H9 (cell line): ENCODE measurements around the gene TSHZ1. TPM values are rescaled to one million over a fixed set of nuclear protein-coding genes. Genes with fewer than 3 reads are reported as not detected.

ENCODE experiments used
- DNase-seq: peaks from one replicate; pipeline ENCODE4 v3.0.0-alpha.2; 2017
- H2AFZ ChIP-seq: one replicate; pipeline ENCODE4 v1.6.1; 2013; ENCODE audit warnings: mild to moderate bottlenecking, low read length, control low read depth, moderate library complexity
- H2AK5ac ChIP-seq: 2 replicates; pipeline ENCODE4 v1.6.1; 2013; ENCODE audit warnings: low read length, control low read depth, mixed read lengths; ENCODE audit not compliant: insufficient read length
- H2BK120ac ChIP-seq: one replicate; pipeline ENCODE4 v1.6.1; 2013; ENCODE audit warnings: low read depth, mild to moderate bottlenecking, low read length, control low read depth, inconsistent platforms; ENCODE audit not compliant: poor library complexity, severe bottlenecking
- H2BK12ac ChIP-seq: 2 replicates; pipeline ENCODE4 v1.6.1; 2013; ENCODE audit warnings: low read length, control low read depth, mixed read lengths, low read depth; ENCODE audit not compliant: insufficient read length
- H2BK15ac ChIP-seq: 2 replicates; pipeline ENCODE4 v1.6.1; 2013; ENCODE audit warnings: low read depth, low read length, control low read depth
- H2BK20ac ChIP-seq: one replicate; pipeline ENCODE4 v1.6.1; 2013; ENCODE audit warnings: low read depth, mild to moderate bottlenecking, low read length, control low read depth, inconsistent platforms; ENCODE audit not compliant: poor library complexity, severe bottlenecking
- H2BK5ac ChIP-seq: 2 replicates; pipeline ENCODE4 v1.6.1; 2013; ENCODE audit warnings: low read length, control low read depth, mixed read lengths; ENCODE audit not compliant: insufficient read length
- H3K14ac ChIP-seq: 2 replicates; pipeline ENCODE4 v1.6.1; 2013; ENCODE audit warnings: low read length, control low read depth; ENCODE audit not compliant: insufficient read depth
- H3K18ac ChIP-seq: 2 replicates; pipeline ENCODE4 v1.6.1; 2013; ENCODE audit warnings: low read depth, mild to moderate bottlenecking, mixed read lengths, low read length, control low read depth; ENCODE audit not compliant: insufficient read length
- H3K23ac ChIP-seq: 2 replicates; pipeline ENCODE4 v1.6.1; 2013; ENCODE audit warnings: low read length, control low read depth, mixed read lengths, low read depth; ENCODE audit not compliant: insufficient read length
- H3K23me2 ChIP-seq: 2 replicates; pipeline ENCODE4 v1.6.1; 2013; ENCODE audit warnings: low read depth, mild to moderate bottlenecking, mixed read lengths, low read length, control low read depth; ENCODE audit not compliant: insufficient read length, poor library complexity, severe bottlenecking
- H3K27ac ChIP-seq: 2 replicates; pipeline ENCODE4 v1.5.1; 2013; ENCODE audit warnings: low read length, control low read depth, mixed read lengths, low read depth; ENCODE audit not compliant: insufficient read length
- H3K27me3 ChIP-seq: 2 replicates; pipeline ENCODE4 v1.6.1; 2013; ENCODE audit warnings: low read length, control low read depth, inconsistent platforms; ENCODE audit not compliant: insufficient read depth
- H3K4ac ChIP-seq: 2 replicates; pipeline ENCODE4 v1.6.1; 2013; ENCODE audit warnings: low read depth, mild to moderate bottlenecking, control low read depth, inconsistent platforms, low read length, moderate library complexity
- H3K4me1 ChIP-seq: 2 replicates; pipeline ENCODE4 v1.6.1; 2013; ENCODE audit warnings: low read length, control low read depth, inconsistent platforms; ENCODE audit not compliant: insufficient read depth
- H3K4me2 ChIP-seq: 2 replicates; pipeline ENCODE4 v1.6.1; 2013; ENCODE audit warnings: low read length, control low read depth, mixed read lengths; ENCODE audit not compliant: insufficient read length, insufficient read depth
- H3K56ac ChIP-seq: 2 replicates; pipeline ENCODE4 v1.6.1; 2013; ENCODE audit warnings: low read depth, mild to moderate bottlenecking, mixed read lengths, low read length, control low read depth; ENCODE audit not compliant: insufficient read length
- H3K79me1 ChIP-seq: 2 replicates; pipeline ENCODE4 v1.6.1; 2013; ENCODE audit warnings: low read depth, mild to moderate bottlenecking, moderate library complexity, low read length, control low read depth, inconsistent platforms; ENCODE audit not compliant: insufficient read depth, poor library complexity, severe bottlenecking
- H3K79me2 ChIP-seq: 2 replicates; pipeline ENCODE4 v1.6.1; 2013; ENCODE audit warnings: low read length, control low read depth, inconsistent platforms; ENCODE audit not compliant: insufficient read depth
- H3K9ac ChIP-seq: 2 replicates; pipeline ENCODE4 v1.6.1; 2013; ENCODE audit warnings: low read length, control low read depth, mixed read lengths; ENCODE audit not compliant: insufficient read length; ENCODE audit errors: extremely low read depth
- H3K9me3 ChIP-seq: one replicate; pipeline ENCODE4 v1.6.1; 2013; ENCODE audit warnings: low read depth, low read length, inconsistent platforms; ENCODE audit not compliant: control insufficient read depth
- H3T11ph ChIP-seq: one replicate; pipeline ENCODE4 v1.6.1; 2013; ENCODE audit warnings: mild to moderate bottlenecking, low read length, control low read depth, inconsistent platforms
- H4K20me1 ChIP-seq: one replicate; pipeline ENCODE4 v1.6.1; 2013; ENCODE audit not compliant: control insufficient read depth, insufficient read length, insufficient read depth
- H4K5ac ChIP-seq: 2 replicates; pipeline ENCODE4 v1.6.1; 2013; ENCODE audit warnings: low read depth, mild to moderate bottlenecking, mixed read lengths, low read length, control low read depth; ENCODE audit not compliant: insufficient read length
- H4K8ac ChIP-seq: replicated peaks from 2 replicates; pipeline ENCODE4 v1.6.1; 2013; ENCODE audit warnings: low read length, control low read depth, mixed read lengths, low read depth; ENCODE audit not compliant: insufficient read length
- H4K91ac ChIP-seq: 2 replicates; pipeline ENCODE4 v1.6.1; 2013; ENCODE audit warnings: low read depth, mild to moderate bottlenecking, moderate library complexity, mixed read lengths, low read length, control low read depth; ENCODE audit not compliant: insufficient read length
- H3K27ac Mint-ChIP-seq, 3 experiments: 2 replicates in 2 of 3; 3 replicates in 1 of 3; pipeline ENCODE4 v1.8.0; 2020 to 2021; ENCODE audit warnings: mixed read lengths in 3 of 3, mild to moderate bottlenecking in 1 of 3, moderate library complexity in 1 of 3
- H3K27me3 Mint-ChIP-seq: 2 replicates; pipeline ENCODE4 v1.8.0; 2021; ENCODE audit warnings: low read depth, mild to moderate bottlenecking, moderate library complexity, mixed read lengths
- H3K36me3 Mint-ChIP-seq, 3 experiments: 2 replicates in 2 of 3; 3 replicates in 1 of 3; pipeline ENCODE4 v1.8.0; 2020 to 2021; ENCODE audit warnings: low read depth in 3 of 3, mixed read lengths in 3 of 3; ENCODE audit not compliant: insufficient read depth in 1 of 3
- H3K4me1 Mint-ChIP-seq, 2 experiments: 2 replicates each; pipeline ENCODE4 v1.8.0; 2020; ENCODE audit warnings: mixed read lengths in 2 of 2
- H3K4me3 Mint-ChIP-seq, 2 experiments: 2 replicates in 1 of 2; 3 replicates in 1 of 2; pipeline ENCODE4 v1.8.0; 2020 to 2021; ENCODE audit warnings: mild to moderate bottlenecking in 2 of 2, mixed read lengths in 2 of 2, moderate library complexity in 1 of 2
- H3K9me3 Mint-ChIP-seq, 2 experiments: 2 replicates in 1 of 2; 3 replicates in 1 of 2; pipeline ENCODE4 v1.8.0; 2020; ENCODE audit warnings: mild to moderate bottlenecking in 2 of 2, mixed read lengths in 2 of 2, moderate library complexity in 1 of 2
- WGBS: extraction: QIAGEN DNeasy Blood & Tissue Kit; methylation state at CpG from one replicate; pipeline ENCODE4 v1.1.7; 2013; ENCODE audit warnings: missing lambda C conversion rate, low lambda C conversion rate, mixed read lengths; ENCODE audit not compliant: insufficient read length; ENCODE audit errors: extremely low coverage; 5-methylcytosine and 5-hydroxymethylcytosine counted together
- total RNA-seq: library from RNA; stranded (reverse); gene quantifications from 2 replicates; pipeline ENCODE4 v1.2.1, GENCODE V29; 2021
- TF ChIP-seq, protein P1 (sequence below): fragments of 200-600 bp; sonication (generic); conservative IDR thresholded peaks from 3 replicates; pipeline ENCODE4 v1.8.0; 2021; ENCODE audit warnings: antibody characterized with exemption, mild to moderate bottlenecking

Gene TSHZ1
- total RNA-seq, 1 experiment from 2014 or later, result 0.15 TPM

DNA sequence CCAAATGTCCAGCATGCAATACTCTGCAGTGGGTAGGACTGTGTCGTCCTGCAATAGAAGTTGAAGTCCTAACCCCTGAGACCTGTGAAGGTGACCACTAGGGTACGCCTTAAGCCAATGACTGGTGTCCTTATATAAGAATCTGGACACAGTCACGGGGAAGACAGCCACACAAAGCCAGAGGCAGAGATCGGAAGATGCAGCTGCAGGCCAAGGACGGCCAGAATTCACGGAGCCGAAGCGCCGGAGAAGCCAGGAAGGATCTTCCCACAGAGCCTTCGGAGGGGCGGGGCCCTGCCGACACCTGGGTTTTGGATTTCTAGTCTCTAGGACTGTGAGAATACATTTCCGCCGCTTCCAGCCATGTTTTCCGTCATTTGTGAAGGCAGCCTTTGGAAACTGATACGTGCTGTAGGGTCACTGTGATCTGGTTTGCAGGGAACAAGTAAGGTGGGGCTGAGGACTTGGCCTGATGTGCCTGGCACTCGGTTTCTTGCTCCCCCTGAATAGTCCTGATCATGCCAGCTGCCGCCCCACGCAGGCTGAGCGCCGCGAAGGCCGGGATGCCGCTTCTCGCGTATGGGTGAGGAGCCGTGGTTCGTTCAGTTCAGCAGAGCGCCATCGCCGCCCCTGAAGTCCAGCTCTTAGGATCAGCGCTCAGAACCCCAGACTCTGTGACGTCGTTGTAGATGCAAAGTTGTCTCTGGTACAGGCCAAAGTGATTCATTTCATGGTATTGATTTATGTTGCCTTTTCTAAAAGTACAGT lies 40.4 kb upstream of the TSHZ1 start:
- H3K4ac ChIP-seq, result no peak overlapping the region
- no peak overlapping the region for H3K27ac Mint-ChIP-seq
- H3K4me2 ChIP-seq, result no peak overlapping the region
- H3K36me3 Mint-ChIP-seq, result no peaks in the 10 kb centered on the region
- H2BK5ac ChIP-seq, result no peak overlapping the region
- no peak overlapping the region for H3K56ac ChIP-seq
- H4K5ac ChIP-seq, result no peak overlapping the region
- H3K79me1 ChIP-seq, result no peaks in the 10 kb centered on the region
- H3K23me2 ChIP-seq, result no peaks in the 10 kb centered on the region
- peaks cover 11 to 13% of the 10 kb centered on the region in 2 experiments for H3K4me1 Mint-ChIP-seq
- H3K4me1 ChIP-seq, result no peaks in the 10 kb centered on the region
- H3K18ac ChIP-seq, result no peak overlapping the region
- no peak overlapping the region for H3T11ph ChIP-seq
- no peaks in the 10 kb centered on the region for H3K9me3 ChIP-seq
- no peaks in the 10 kb centered on the region for H3K9me3 Mint-ChIP-seq
- no peak overlapping the region for H2BK15ac ChIP-seq
- no peak overlapping the region for H2BK12ac ChIP-seq
- no peak overlapping the region for H2BK120ac ChIP-seq
- H3K27ac ChIP-seq, result no peak overlapping the region
- no peak overlapping the region for H4K8ac ChIP-seq
- H4K91ac ChIP-seq, result no peak overlapping the region
- no peak for DNase-seq
- H3K23ac ChIP-seq, result no peak overlapping the region
- no CpG with 5 or more reads among the region's 34 CpGs for WGBS
- no peaks in the 10 kb centered on the region for H4K20me1 ChIP-seq
- H3K27me3 Mint-ChIP-seq, result no peaks in the 10 kb centered on the region; the same call in 1 of the 2 replicates
- no peak overlapping the region for H2AFZ ChIP-seq
- H3K14ac ChIP-seq, result peak overlapping the region; percentile 51; the same call in 1 of the 2 replicates
- no peak overlapping the region for H3K9ac ChIP-seq
- H3K4me3 Mint-ChIP-seq, result no peak overlapping the region; a peak in 1 of 5 replicates
- no peak overlapping the region for H2BK20ac ChIP-seq
- H3K79me2 ChIP-seq, result no peaks in the 10 kb centered on the region
- H2AK5ac ChIP-seq, result no peak overlapping the region
- H3K27me3 ChIP-seq, result no peaks in the 10 kb centered on the region
- TF ChIP-seq, protein P1, sequence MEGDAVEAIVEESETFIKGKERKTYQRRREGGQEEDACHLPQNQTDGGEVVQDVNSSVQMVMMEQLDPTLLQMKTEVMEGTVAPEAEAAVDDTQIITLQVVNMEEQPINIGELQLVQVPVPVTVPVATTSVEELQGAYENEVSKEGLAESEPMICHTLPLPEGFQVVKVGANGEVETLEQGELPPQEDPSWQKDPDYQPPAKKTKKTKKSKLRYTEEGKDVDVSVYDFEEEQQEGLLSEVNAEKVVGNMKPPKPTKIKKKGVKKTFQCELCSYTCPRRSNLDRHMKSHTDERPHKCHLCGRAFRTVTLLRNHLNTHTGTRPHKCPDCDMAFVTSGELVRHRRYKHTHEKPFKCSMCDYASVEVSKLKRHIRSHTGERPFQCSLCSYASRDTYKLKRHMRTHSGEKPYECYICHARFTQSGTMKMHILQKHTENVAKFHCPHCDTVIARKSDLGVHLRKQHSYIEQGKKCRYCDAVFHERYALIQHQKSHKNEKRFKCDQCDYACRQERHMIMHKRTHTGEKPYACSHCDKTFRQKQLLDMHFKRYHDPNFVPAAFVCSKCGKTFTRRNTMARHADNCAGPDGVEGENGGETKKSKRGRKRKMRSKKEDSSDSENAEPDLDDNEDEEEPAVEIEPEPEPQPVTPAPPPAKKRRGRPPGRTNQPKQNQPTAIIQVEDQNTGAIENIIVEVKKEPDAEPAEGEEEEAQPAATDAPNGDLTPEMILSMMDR, result no peak
